Tibial nerve (tissue), 4 donors: ENCODE results near the gene ACP2. TPM values are rescaled to one million over a fixed set of nuclear protein-coding genes. Genes with fewer than 3 reads are reported as not detected.
A peak's percentile ranks its signal among the peaks of the same experiment; 100 is the strongest.

Experiments used
- DNase-seq, 2 donors: peaks; one replicate each; pipeline ENCODE4 v3.0.0-alpha.2; 2019; ENCODE audit warnings: low spot score in 2 of 2
- H3K27ac ChIP-seq, 4 donors: fragments of 200-600 bp; sonication (generic) in 3 of 4; one replicate each; pipeline ENCODE4 v1.5.1; 2017 to 2019; ENCODE audit warnings: mild to moderate bottlenecking in 1 of 4
- H3K27me3 ChIP-seq, 2 donors: fragments of 200-600 bp; sonication (generic) in 1 of 2; one replicate each; pipeline versions ENCODE4 v1.5.1 to v1.6.0; 2017 to 2019
- H3K36me3 ChIP-seq, 3 donors: fragments of 200-600 bp; sonication (generic); one replicate each; pipeline ENCODE4 v1.5.1; 2018 to 2019
- H3K4me1 ChIP-seq, 4 donors: fragments of 200-600 bp; sonication (generic) in 3 of 4; one replicate each; pipeline ENCODE4 v1.5.1; 2017 to 2019
- H3K4me3 ChIP-seq, 4 donors: fragments of 200-600 bp; sonication (generic) in 3 of 4; one replicate each; pipeline ENCODE4 v1.5.1; 2017 to 2019; ENCODE audit warnings: mild to moderate bottlenecking in 1 of 4, moderate library complexity in 1 of 4
- H3K9me3 ChIP-seq, 4 donors: fragments of 200-600 bp; sonication (generic) in 3 of 4; one replicate each; pipeline ENCODE4 v1.5.1; 2017 to 2019
- EP300 ChIP-seq, 2 donors: sonication (generic); formaldehyde crosslinking; IDR thresholded peaks; one replicate each; pipeline ENCODE4 v1.6.1; 2017; ENCODE audit warnings: antibody characterized with exemption in 2 of 2, mild to moderate bottlenecking in 1 of 2
- POLR2A ChIP-seq, 2 donors: fragments of 450-650 bp; IDR thresholded peaks; one replicate each; pipeline ENCODE4 v1.6.1; 2017; ENCODE audit warnings: antibody characterized with exemption in 2 of 2, mild to moderate bottlenecking in 2 of 2, moderate library complexity in 2 of 2
- WGBS, 2 donors: methylation state at CpG; one replicate each; pipeline ENCODE4 v1.1.5; 2018; 5-methylcytosine and 5-hydroxymethylcytosine counted together
- total RNA-seq, 4 donors: library from RNA; depleted of rRNA; stranded (reverse); fragments of >200 nt; gene quantifications; one replicate each; pipeline ENCODE4 v1.1.0, GENCODE V29; 2016
- TF ChIP-seq, protein P1 (sequence below), 5 experiments: fragments of 200-600 bp in 3 of 5; fragments of 450-650 bp in 2 of 5; sonication (generic) in 3 of 5; IDR thresholded peaks; one replicate each; pipeline ENCODE4 v1.5.1; 2016 to 2019; ENCODE audit warnings: antibody characterized with exemption in 5 of 5, mild to moderate bottlenecking in 3 of 5, moderate library complexity in 2 of 5

Gene ACP2, protein sequence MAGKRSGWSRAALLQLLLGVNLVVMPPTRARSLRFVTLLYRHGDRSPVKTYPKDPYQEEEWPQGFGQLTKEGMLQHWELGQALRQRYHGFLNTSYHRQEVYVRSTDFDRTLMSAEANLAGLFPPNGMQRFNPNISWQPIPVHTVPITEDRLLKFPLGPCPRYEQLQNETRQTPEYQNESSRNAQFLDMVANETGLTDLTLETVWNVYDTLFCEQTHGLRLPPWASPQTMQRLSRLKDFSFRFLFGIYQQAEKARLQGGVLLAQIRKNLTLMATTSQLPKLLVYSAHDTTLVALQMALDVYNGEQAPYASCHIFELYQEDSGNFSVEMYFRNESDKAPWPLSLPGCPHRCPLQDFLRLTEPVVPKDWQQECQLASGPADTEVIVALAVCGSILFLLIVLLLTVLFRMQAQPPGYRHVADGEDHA
- 10 to 100 TPM; 38.5 to 88.1 (median 58.8) TPM for total RNA-seq

DNA sequence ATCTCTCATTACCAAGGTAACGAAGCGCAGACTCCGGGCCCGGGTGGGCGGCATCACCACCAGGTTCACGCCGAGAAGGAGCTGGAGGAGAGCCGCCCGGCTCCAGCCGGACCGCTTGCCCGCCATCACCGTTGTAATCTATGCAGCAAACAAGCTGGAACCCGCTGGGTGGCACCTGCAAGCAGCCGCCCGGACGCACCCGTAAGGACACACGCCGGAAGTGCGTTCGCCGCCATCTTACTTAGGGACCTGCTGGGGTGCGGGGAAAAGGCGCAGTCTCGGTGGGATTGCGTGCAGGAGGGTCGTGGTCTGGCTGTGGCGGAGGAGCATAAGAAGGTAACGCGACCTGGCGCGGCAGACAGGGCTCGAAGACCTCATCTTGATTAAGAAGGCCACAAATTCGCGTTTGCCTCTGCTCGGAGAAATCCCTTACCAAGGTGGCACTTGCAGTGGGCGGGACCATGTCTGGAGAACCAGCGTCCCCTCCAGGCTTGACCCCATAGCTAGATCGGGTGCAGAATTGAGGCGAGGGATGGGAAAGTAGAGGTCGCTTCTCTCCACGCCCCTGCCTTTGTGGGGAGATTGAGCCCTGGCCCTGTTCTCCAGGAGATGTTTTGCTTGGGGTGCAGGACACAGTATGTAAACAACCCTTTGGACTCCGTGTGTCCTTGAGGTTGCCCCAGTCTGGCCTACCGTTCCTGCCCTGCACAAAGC is at the start of gene ACP2:
TSS of gene ACP2 (minus strand) at position 151 of the 714 bp plus-strand sequence. CDS start at position 126, 25 bp downstream.
- H3K4me3 ChIP-seq = peak within 1 kb of the TSS; percentile 64 to 75 (median 68)
- H3K27me3 ChIP-seq = no peaks in the 10 kb centered on the region
- no peaks in the 10 kb centered on the region for H3K9me3 ChIP-seq
- DNase-seq = peak; percentile 81 to 84
- H3K36me3 ChIP-seq = peaks cover 0 to 33% (median 6%) of the 10 kb centered on the region in 3 donors
- H3K27ac ChIP-seq = peak within 1 kb of the TSS; percentile 60 to 94 (median 84)
- WGBS, 2 donors = 0% methylated on average over 39 to 44 of the region's 45 CpGs
- TF ChIP-seq EP300 (IDR thresholded peaks at IDR 0.05) (peak; percentile 24 to 89), POLR2A (IDR thresholded peaks at IDR 0.05) (peak; percentile 34 to 55)
- TF ChIP-seq, protein P1, sequence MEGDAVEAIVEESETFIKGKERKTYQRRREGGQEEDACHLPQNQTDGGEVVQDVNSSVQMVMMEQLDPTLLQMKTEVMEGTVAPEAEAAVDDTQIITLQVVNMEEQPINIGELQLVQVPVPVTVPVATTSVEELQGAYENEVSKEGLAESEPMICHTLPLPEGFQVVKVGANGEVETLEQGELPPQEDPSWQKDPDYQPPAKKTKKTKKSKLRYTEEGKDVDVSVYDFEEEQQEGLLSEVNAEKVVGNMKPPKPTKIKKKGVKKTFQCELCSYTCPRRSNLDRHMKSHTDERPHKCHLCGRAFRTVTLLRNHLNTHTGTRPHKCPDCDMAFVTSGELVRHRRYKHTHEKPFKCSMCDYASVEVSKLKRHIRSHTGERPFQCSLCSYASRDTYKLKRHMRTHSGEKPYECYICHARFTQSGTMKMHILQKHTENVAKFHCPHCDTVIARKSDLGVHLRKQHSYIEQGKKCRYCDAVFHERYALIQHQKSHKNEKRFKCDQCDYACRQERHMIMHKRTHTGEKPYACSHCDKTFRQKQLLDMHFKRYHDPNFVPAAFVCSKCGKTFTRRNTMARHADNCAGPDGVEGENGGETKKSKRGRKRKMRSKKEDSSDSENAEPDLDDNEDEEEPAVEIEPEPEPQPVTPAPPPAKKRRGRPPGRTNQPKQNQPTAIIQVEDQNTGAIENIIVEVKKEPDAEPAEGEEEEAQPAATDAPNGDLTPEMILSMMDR (IDR thresholded peaks at IDR 0.05) = peak in 2 of 5 experiments; percentile 20 to 52
- H3K4me1 ChIP-seq = peaks cover 0 to 50% (median 22%) of the 10 kb centered on the region in 4 donors

DNA sequence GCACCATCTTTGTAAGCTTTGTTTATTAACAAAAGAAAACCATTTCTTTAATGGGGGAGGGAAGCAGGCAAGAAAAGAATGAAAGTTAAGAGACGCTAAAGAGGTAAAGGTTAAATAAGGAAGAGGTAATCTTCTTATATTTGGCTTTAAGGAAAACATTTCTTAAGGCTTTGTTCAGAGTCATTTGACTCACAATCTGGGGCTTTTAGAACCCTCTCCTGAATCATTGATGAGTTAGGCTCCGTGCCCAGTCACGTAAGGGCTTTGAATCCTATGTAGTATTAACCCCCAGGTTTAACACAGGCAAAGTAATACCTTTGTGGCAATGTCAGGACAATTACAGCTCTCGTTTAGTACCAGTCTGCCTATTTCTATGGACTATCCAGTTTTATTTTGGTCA is 47.4 kb upstream of the ACP2 start:
- Histone ChIP-seq H3K27me3 (no peaks in the 10 kb centered on the region), H3K36me3 (peaks cover 0 to 98% (median 38%) of the 10 kb centered on the region in 3 donors), H3K4me3 (no peak overlapping the region), H3K9me3 (peaks cover 0 to 29% (median 4%) of the 10 kb centered on the region in 4 donors), H3K27ac (no peak overlapping the region), H3K4me1 (no peaks in the 10 kb centered on the region)
- WGBS, 2 donors = 87 to 91% methylated on average over 4 of the region's 4 CpGs
- DNase-seq = no peak
- TF ChIP-seq, protein P1 (IDR thresholded peaks at IDR 0.05) = no peak

DNA sequence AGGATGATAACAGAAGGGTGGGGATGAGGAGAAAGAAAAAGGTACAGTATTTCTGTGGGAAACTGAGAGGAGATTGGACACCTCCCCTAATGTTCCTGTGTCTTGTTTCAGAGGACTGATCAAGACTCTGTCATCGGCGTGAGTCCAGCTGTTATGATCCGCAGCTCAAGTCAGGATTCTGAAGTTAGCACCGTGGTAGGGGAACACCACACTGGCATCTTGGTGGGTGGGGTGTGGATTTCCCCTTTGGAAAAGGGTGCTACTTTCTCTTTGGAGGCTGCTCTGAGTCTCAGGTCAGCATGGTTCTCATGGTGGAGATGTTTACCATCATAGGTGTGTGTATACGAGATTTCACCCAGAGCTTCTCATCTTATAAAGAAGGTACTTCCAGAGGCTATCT is 46.8 kb upstream of the ACP2 start:
- Histone ChIP-seq H3K4me1 (no peaks in the 10 kb centered on the region), H3K27me3 (no peaks in the 10 kb centered on the region), H3K4me3 (no peak overlapping the region), H3K27ac (no peak overlapping the region), H3K9me3 (peaks cover 0 to 29% (median 4%) of the 10 kb centered on the region in 4 donors), H3K36me3 (peaks cover 0 to 98% (median 38%) of the 10 kb centered on the region in 3 donors)
- no peak for DNase-seq
- TF ChIP-seq POLR2A (IDR thresholded peaks at IDR 0.05) (no peak), EP300 (IDR thresholded peaks at IDR 0.05) (no peak)
- TF ChIP-seq, protein P1 (IDR thresholded peaks at IDR 0.05) = no peak
- WGBS, 2 donors = 94 to 98% methylated on average over 5 of the region's 5 CpGs

DNA sequence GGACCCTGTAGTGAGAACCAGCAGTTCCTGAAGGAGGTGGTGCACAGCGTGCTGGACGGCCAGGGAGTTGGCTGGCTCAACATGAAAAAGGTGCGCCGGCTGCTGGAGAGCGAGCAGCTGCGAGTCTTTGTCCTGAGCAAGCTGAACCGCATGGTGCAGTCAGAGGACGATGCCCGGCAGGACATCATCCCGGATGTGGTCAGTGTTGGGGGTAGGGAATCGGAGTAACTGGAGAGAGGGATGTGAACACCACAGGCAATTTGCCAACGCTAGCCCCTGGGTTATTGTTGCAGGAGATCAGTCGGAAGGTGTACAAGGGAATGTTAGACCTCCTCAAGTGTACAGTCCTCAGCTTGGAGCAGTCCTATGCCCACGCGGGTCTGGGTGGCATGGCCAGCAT is 41.2 kb upstream of the ACP2 start:
- Histone ChIP-seq H3K27me3 (no peaks in the 10 kb centered on the region), H3K9me3 (no peaks in the 10 kb centered on the region), H3K27ac (no peak overlapping the region), H3K4me3 (no peak overlapping the region), H3K4me1 (no peaks in the 10 kb centered on the region), H3K36me3 (peaks cover 12 to 97% (median 27%) of the 10 kb centered on the region in 3 donors)
- TF ChIP-seq, protein P1 (IDR thresholded peaks at IDR 0.05) = no peak
- TF ChIP-seq EP300 (IDR thresholded peaks at IDR 0.05) = no peak
- no peak for TF ChIP-seq POLR2A (IDR thresholded peaks at IDR 0.05)
- DNase-seq = no peak
- 92 to 93% methylated on average over 15 of the region's 15 CpGs for WGBS, 2 donors

DNA sequence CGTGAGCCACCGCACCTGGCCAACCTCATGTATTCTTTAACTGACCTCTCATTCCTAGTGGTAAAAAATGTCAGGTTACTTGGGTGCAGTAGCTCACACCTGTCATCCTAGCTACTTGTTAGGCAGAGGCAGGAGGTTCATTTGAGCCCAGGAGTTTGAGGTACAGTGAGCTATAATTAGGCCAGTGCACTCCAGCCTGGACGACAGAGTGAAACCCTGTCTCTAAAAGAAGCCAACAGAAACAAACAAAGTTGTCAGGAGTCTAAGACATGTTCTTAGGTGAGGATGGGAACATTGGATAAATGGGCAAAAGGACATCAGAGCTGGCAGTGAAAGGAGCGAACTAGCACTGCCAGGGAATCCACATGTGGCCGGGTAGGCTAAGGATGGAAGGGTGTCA is 39.5 kb upstream of the ACP2 start:
- Histone ChIP-seq H3K36me3 (peaks cover 12 to 99% (median 43%) of the 10 kb centered on the region in 3 donors), H3K4me3 (no peak overlapping the region), H3K27ac (no peak overlapping the region), H3K4me1 (no peaks in the 10 kb centered on the region), H3K9me3 (no peaks in the 10 kb centered on the region), H3K27me3 (no peaks in the 10 kb centered on the region)
- 86 to 91% methylated on average over 5 of the region's 5 CpGs for WGBS, 2 donors
- TF ChIP-seq POLR2A (IDR thresholded peaks at IDR 0.05) = no peak
- TF ChIP-seq, protein P1 (IDR thresholded peaks at IDR 0.05) = no peak
- no peak for TF ChIP-seq EP300 (IDR thresholded peaks at IDR 0.05)
- no peak for DNase-seq
